Naive B cell (primary cell): ENCODE results near the gene C15orf62. TPM values are rescaled to one million over a fixed set of nuclear protein-coding genes. Genes with fewer than 3 reads are reported as not detected.

Experiments used
- ATAC-seq, 2 donors: fragments of 150-1000 bp; cut with Tn5 transposase; 2 replicates each; pipeline ENCODE4 v1.10.0; 2021; ENCODE audit warnings: low read depth in 2 of 2, mild to moderate bottlenecking in 2 of 2, moderate library complexity in 2 of 2
- DNase-seq: peaks from one replicate; pipeline ENCODE4 v3.0.0; 2022
- H3K27ac Mint-ChIP-seq, 6 donors: one replicate each; pipeline ENCODE4 v1.8.0; 2020 to 2022; ENCODE audit warnings: mild to moderate bottlenecking in 6 of 6, mixed read lengths in 6 of 6, moderate library complexity in 5 of 6, inconsistent platforms in 2 of 6
- H3K27me3 Mint-ChIP-seq, 3 donors: one replicate each; pipeline ENCODE4 v1.8.0; 2021 to 2022; ENCODE audit warnings: mixed read lengths in 3 of 3, mild to moderate bottlenecking in 1 of 3
- H3K36me3 Mint-ChIP-seq, 2 donors: one replicate each; pipeline ENCODE4 v1.8.0; 2020 to 2022; ENCODE audit warnings: mixed read lengths in 2 of 2, inconsistent platforms in 1 of 2, mild to moderate bottlenecking in 1 of 2
- H3K4me1 Mint-ChIP-seq, 3 donors: one replicate each; pipeline ENCODE4 v1.8.0; 2020 to 2022; ENCODE audit warnings: mixed read lengths in 3 of 3, inconsistent platforms in 1 of 3, mild to moderate bottlenecking in 1 of 3, moderate library complexity in 1 of 3
- H3K4me3 Mint-ChIP-seq, 8 donors: one replicate each; pipeline ENCODE4 v1.8.0; 2020 to 2022; ENCODE audit warnings: mild to moderate bottlenecking in 8 of 8, mixed read lengths in 8 of 8, moderate library complexity in 8 of 8, inconsistent platforms in 2 of 8
- H3K9me3 Mint-ChIP-seq, 7 donors: one replicate each; pipeline ENCODE4 v1.8.0; 2020 to 2022; ENCODE audit warnings: mixed read lengths in 7 of 7, mild to moderate bottlenecking in 5 of 7, inconsistent platforms in 2 of 7, moderate library complexity in 1 of 7
- polyA plus RNA-seq, 6 donors: library from polyadenylated mRNA; unstranded; fragments of 300-500 nt; fragmentation: Illumina TruSeq; gene quantifications; one replicate each; pipeline ENCODE4 v1.2.3, GENCODE V29; 2021; ENCODE audit warnings: low read depth in 6 of 6

Gene C15orf62, protein sequence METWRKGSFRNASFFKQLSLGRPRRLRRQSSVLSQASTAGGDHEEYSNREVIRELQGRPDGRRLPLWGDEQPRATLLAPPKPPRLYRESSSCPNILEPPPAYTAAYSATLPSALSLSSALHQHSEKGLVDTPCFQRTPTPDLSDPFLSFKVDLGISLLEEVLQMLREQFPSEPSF
- polyA plus RNA-seq, result 1 to 10 TPM in 1 of 6 donors, under 1 TPM in 3, not detected in 2; 0.20 to 1.1 (median 0.49) TPM

- H3K9me3 Mint-ChIP-seq, result no peaks in the 10 kb centered on the region
- peaks cover 47 to 67% (median 64%) of the 10 kb centered on the region in 3 donors for H3K4me1 Mint-ChIP-seq
- H3K36me3 Mint-ChIP-seq, result peaks cover 4 to 5% of the 10 kb centered on the region in 2 donors
These were observed at the start of gene C15orf62 for GRCh38 chr15:40769274-40770146. Gene C15orf62, plus strand, starts transcription at chr15:40769980. Its CDS starts 516 bp downstream, at chr15:40770496.

DNA sequence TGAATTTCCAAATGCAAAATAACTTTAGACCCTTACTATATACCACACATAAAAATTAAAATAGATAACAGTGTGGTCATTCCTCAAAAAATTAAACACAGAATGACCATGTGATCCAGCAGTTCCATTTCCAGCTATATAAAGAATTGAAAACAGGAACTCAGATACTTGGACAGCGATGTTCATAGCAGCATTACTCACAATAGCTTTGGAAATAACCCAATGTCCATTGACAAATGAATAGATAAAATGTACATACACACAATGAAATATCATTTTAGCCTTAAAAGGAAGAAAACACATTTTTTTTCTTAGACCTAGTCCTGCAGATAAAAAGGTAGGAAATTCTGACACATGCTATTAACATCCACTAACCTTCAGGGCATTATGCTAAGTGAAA is 48.1 kb upstream of the C15orf62 start:
- H3K9me3 Mint-ChIP-seq, result no peaks in the 10 kb centered on the region
- no peak overlapping the region for H3K4me3 Mint-ChIP-seq
- no peak overlapping the region for H3K27ac Mint-ChIP-seq
- H3K27me3 Mint-ChIP-seq, result no peaks in the 10 kb centered on the region
- ATAC-seq, result no peak
- H3K4me1 Mint-ChIP-seq, result no peaks in the 10 kb centered on the region
- H3K36me3 Mint-ChIP-seq, result no peaks in the 10 kb centered on the region
- DNase-seq, result no peak

More at GRCh38 chr15:40769274-40770146, at the start of gene C15orf62:
- DNase-seq (peak; percentile 85), ATAC-seq (peak; percentile 71 to 73)
- Mint-ChIP-seq H3K4me3 (peak within 1 kb of the TSS; percentile 75 to 93 (median 88)), H3K27ac (peak within 1 kb of the TSS; percentile 91 to 98 (median 95)), H3K27me3 (no peaks in the 10 kb centered on the region)

DNA sequence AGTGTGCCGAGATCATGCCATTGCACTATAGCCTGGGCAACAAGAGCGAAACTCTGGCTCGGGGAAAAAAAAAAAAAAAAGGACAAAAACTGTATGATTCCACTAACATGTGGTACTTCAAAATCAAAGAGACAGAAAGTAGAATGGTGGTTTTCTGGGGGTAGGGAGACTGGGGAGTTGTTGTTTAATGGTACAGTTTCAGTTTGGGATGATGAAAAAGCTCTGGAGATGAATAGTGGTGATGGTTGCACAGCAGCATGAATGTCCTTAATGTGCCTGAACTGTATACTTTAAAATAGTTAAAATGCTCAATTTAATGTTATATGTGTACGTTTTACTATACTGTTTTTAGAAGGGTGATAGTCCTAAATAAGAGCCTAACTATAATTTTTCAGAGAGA is 47.4 kb upstream of the C15orf62 start:
- Mint-ChIP-seq H3K4me3 (no peak overlapping the region), H3K27me3 (no peaks in the 10 kb centered on the region), H3K27ac (peak overlapping the region in 1 of 6 donors; percentile 40), H3K4me1 (no peaks in the 10 kb centered on the region), H3K36me3 (no peaks in the 10 kb centered on the region), H3K9me3 (no peaks in the 10 kb centered on the region)
- no peak for DNase-seq
- ATAC-seq, result no peak

DNA sequence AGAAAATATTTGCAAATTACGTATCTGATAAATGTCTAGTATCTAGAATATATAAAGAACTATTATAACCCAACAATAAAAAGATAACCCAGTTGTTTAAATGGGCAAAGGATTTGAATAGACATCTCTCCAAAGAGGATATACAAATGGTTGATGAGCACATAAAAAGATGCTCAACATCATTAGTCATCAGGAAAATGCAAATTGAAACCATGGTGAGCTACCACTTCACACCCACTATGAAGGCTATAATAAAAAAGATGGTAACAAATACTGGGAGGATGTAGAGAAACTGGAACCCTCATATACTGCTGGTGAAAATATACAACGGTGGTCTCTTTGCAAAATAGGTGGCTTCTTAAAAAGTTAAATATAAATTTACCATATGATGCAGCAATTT is 46.8 kb upstream of the C15orf62 start:
- no peak for ATAC-seq
- no peaks in the 10 kb centered on the region for H3K27me3 Mint-ChIP-seq
- no peaks in the 10 kb centered on the region for H3K9me3 Mint-ChIP-seq
- H3K27ac Mint-ChIP-seq, result no peak overlapping the region
- H3K4me1 Mint-ChIP-seq, result no peaks in the 10 kb centered on the region
- DNase-seq, result no peak
- no peaks in the 10 kb centered on the region for H3K36me3 Mint-ChIP-seq
- no peak overlapping the region for H3K4me3 Mint-ChIP-seq

DNA sequence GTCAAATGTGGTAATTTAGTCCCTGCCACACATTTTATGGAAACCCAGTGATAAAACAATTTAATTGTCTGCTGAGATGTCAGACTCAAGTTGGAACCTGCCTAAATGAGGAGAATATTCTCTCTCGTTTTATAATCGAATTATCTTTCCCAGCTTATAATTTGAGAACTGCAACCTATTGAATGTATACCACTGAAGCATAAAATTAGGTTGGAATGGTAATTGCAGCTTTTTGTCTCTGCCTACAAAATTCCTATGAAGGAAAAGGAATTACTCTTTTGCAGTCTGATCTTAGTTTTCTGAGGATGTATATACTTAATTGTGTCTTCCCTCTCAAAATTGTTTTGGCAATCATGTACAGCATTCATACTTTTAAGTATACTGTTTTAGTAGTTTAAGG is 45.9 kb upstream of the C15orf62 start:
- DNase-seq (no peak), ATAC-seq (no peak)
- Mint-ChIP-seq H3K4me1 (peaks cover 0 to 3% (median 0%) of the 10 kb centered on the region in 3 donors), H3K9me3 (no peaks in the 10 kb centered on the region), H3K27ac (no peak overlapping the region), H3K27me3 (no peaks in the 10 kb centered on the region), H3K36me3 (no peaks in the 10 kb centered on the region), H3K4me3 (no peak overlapping the region)

DNA sequence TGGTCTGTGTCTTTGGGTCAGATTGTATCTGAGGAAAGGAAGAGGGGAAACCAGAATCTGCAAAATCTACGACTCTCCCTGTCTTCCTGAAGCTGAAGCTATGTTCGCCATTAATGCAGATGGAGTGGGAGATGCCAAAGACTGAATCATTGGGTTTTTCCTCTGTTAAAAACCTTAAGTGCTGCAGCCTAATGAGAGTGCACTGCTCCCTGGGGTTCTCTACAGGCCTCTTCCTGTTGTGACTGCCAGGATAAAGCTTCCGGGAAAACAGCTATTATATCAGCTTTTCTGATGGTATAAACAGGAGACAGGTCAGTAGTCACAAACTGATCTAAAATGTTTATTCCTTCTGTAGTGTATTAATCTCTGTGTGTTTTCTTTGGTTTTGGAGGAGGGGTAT is 38.7 kb upstream of the C15orf62 start:
- no peak for ATAC-seq
- H3K36me3 Mint-ChIP-seq, result no peaks in the 10 kb centered on the region
- peak overlapping the region in 1 of 6 donors; percentile 66 for H3K27ac Mint-ChIP-seq
- no peaks in the 10 kb centered on the region for H3K27me3 Mint-ChIP-seq
- peaks cover 0 to 3% (median 0%) of the 10 kb centered on the region in 3 donors for H3K4me1 Mint-ChIP-seq
- no peak overlapping the region for H3K4me3 Mint-ChIP-seq
- DNase-seq, result no peak
- no peaks in the 10 kb centered on the region for H3K9me3 Mint-ChIP-seq

DNA sequence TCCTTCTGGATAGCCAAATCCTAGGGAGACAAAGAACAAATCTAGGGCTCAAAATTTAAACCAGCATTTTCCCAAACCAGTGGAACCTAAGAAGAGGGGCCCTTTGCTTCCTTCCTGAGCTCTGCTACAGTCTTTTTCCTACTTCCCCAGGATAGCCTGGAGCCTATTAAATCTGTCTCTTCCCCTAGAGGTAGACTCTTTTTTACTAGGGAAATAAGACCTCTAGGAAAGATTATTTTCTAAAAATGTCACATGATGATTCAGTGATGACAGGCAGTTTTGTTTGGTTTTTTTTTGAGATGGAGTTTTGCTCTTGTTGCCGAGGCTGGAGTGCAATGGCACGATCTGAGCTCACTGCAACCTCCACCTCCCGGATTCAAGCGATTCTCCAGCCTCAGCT is 33.2 kb upstream of the C15orf62 start:
- Mint-ChIP-seq H3K9me3 (no peaks in the 10 kb centered on the region), H3K27me3 (no peaks in the 10 kb centered on the region), H3K4me3 (no peak overlapping the region), H3K27ac (no peak overlapping the region), H3K4me1 (no peaks in the 10 kb centered on the region), H3K36me3 (no peaks in the 10 kb centered on the region)
- DNase-seq (no peak), ATAC-seq (no peak)

GRCh38 chr15:40737048-40737447 is 32.7 kb upstream of the C15orf62 start:
- ATAC-seq, result no peak
- Mint-ChIP-seq H3K27me3 (no peaks in the 10 kb centered on the region), H3K36me3 (no peaks in the 10 kb centered on the region), H3K9me3 (no peaks in the 10 kb centered on the region), H3K4me1 (no peaks in the 10 kb centered on the region), H3K4me3 (no peak overlapping the region), H3K27ac (peak overlapping the region in 1 of 6 donors; percentile 29)
- no peak for DNase-seq

DNA sequence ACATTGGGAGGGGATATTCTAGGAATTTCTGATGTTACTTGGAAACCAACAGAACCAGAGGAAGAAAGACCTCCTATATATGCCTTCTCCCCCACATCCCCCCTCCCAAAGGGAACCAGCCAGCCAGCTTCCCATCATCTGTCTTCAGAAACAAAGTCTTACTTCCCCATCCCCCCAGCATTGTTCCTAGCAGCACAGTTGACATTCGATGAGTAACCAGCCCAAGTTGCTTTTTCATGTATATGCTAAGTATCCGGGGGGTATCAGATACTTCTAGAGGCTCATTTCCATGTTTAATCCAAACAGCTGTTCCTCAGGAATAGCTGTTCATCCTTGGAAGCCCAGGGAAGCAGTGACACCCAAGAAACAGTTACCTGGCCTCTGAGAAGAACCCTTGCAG is 30.7 kb upstream of the C15orf62 start:
- H3K27ac Mint-ChIP-seq, result no peak overlapping the region
- no peak for ATAC-seq
- H3K27me3 Mint-ChIP-seq, result no peaks in the 10 kb centered on the region
- H3K36me3 Mint-ChIP-seq, result no peaks in the 10 kb centered on the region
- H3K4me1 Mint-ChIP-seq, result no peaks in the 10 kb centered on the region
- DNase-seq, result no peak
- no peaks in the 10 kb centered on the region for H3K9me3 Mint-ChIP-seq
- H3K4me3 Mint-ChIP-seq, result no peak overlapping the region

DNA sequence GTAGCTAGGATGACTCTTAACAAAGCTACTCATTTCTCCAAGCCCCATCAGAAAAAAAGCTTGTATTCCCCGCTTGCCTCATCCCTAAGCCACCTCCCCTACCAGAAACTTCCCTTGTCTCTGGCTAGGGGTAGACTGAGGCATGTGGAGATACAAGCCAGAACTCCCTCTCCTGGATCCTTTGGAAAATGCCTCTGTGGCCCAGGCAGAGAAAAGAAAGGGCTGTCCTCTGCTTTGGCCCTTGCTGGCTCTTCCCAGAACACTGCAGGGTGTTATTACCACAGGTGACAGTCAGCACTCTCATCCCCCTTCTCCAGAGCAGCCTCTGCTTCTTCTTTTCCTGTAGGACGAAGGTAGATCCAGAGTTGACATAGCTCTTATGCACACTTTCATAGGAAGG is 29.9 kb upstream of the C15orf62 start:
- peaks cover 0 to under 1% of the 10 kb centered on the region in 2 donors for H3K36me3 Mint-ChIP-seq
- H3K4me1 Mint-ChIP-seq, result no peaks in the 10 kb centered on the region
- H3K27me3 Mint-ChIP-seq, result no peaks in the 10 kb centered on the region
- H3K27ac Mint-ChIP-seq, result no peak overlapping the region
- no peaks in the 10 kb centered on the region for H3K9me3 Mint-ChIP-seq
- no peak overlapping the region for H3K4me3 Mint-ChIP-seq
- no peak for ATAC-seq
- no peak for DNase-seq

DNA sequence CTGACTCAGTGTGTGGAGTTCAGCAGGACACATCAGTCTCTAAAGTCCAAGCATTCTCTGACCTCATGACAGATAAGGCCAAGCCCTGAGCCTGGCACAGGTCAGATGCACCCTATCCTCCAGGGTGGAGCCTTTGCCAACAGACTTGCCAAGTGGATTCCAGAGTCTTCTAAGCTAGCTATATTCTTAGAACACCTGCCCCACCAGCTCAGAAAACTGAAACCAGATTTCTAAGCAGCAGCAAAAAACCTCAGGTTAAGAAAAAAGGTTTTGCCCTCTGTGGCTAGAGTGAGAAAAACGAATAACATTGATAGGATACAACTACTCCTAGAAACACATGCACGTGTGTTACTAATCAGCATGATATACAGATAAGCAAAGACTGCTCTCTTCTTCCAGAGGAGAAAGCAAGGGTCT is 26.3 kb upstream of the C15orf62 start:
- DNase-seq, result no peak
- Mint-ChIP-seq H3K4me1 (no peaks in the 10 kb centered on the region), H3K27ac (no peak overlapping the region), H3K4me3 (no peak overlapping the region), H3K9me3 (no peaks in the 10 kb centered on the region), H3K36me3 (peaks cover 0 to 4% of the 10 kb centered on the region in 2 donors), H3K27me3 (no peaks in the 10 kb centered on the region)
- ATAC-seq, result no peak

DNA sequence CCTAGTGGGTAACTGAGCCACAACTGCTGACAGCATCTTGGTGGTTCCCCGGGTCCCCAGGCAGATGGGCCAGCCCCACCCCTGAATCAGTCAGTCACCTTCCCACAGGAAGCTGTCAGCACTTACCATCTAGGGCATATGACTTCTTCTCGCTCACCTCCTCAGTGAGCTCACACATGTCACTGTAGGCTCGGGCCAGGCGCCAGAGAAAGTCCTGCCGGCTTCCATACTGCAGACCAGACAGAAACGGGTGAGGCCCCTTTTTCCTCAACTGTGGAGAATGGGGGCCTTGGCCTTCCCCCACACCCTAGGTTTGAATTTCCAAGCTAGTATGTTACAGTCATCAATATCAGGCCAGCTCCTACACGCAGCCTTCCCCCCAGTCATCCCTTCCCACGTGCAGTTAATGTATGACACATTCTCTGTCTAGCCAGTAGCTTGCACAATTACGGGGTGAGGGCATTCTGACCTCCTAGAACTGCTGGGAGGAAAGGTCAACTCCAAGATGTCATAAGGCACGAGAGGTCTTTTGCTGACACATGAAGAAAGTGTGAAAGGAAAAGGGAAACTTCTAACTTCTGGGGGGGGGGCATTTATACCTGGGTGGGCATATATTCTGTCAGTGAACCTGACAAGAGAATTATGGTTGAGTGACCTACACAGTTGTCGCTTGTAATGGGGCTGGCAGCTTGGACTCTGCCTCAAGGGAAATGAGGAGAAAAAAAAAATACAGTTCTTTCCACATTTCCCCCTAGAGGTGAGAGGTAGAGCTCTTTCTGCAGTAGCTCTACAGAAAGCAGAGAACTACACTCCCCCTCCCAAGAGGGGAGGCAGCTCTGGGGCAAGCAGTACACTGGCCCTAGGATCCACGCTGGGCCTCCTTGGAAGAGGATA is 25.6 kb upstream of the C15orf62 start:
- Mint-ChIP-seq H3K27me3 (no peaks in the 10 kb centered on the region), H3K9me3 (no peaks in the 10 kb centered on the region), H3K27ac (peak overlapping the region in 2 of 6 donors; percentile 33 to 47), H3K4me3 (no peak overlapping the region), H3K4me1 (no peaks in the 10 kb centered on the region), H3K36me3 (peaks cover 0 to 4% of the 10 kb centered on the region in 2 donors)
- DNase-seq (no peak), ATAC-seq (no peak)

DNA sequence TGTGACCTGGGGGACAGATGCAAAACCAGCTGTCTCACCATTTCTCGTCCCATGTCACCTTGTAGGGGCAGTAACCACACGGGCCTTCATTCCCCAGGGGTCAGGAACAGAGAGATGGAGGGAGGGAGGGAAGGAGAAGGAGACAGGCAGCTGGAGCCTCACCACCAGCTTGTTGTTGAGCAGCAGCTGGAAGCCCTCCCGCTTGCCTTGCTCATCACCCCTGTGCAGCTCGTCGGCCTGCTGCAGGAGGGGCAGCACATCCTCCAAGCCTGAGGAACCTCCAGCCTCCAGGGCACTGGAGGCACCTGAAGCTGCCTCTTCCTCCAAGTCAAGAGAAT is 25.0 kb upstream of the C15orf62 start:
- Mint-ChIP-seq H3K9me3 (no peaks in the 10 kb centered on the region), H3K4me1 (no peaks in the 10 kb centered on the region), H3K27ac (peak overlapping the region in 1 of 6 donors; percentile 47), H3K27me3 (no peaks in the 10 kb centered on the region), H3K36me3 (peaks cover 0 to 4% of the 10 kb centered on the region in 2 donors), H3K4me3 (no peak overlapping the region)
- DNase-seq, result no peak
- no peak for ATAC-seq
